Stimulated activated CD4-positive, alpha-beta T cell treated with anti-CD3 and anti-CD28 coated beads, TNF-alpha, amount 100 ng/mL, for 4 hours (primary cell): ENCODE measurements around the gene PTCH1.

Experiments
- DNase-seq, 3 experiments: peaks; one replicate each; pipeline ENCODE4 v3.0.0-alpha.2; 2020; ENCODE audit warnings: low read depth in 3 of 3

The PTCH1 gene

DNA sequence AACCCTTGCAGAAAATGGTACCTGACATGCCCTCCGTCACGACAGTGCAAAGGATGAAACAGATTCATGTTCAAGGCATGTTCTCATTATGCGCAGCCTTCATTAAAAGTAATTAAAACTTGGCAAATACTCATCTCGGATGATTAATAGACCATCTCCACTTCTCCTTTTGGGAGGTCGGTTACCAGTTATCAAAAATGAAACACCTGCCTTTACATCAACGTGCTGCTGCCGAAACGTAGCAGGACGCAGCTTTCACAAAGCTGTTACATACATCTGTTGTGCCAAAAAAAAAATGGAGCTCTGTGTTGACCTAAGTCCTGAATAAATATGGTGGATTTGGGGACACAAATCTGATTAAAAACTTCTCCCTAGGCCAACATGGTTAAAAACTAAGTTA is 75.7 kb downstream of the PTCH1 start:
- no peak for DNase-seq

DNA sequence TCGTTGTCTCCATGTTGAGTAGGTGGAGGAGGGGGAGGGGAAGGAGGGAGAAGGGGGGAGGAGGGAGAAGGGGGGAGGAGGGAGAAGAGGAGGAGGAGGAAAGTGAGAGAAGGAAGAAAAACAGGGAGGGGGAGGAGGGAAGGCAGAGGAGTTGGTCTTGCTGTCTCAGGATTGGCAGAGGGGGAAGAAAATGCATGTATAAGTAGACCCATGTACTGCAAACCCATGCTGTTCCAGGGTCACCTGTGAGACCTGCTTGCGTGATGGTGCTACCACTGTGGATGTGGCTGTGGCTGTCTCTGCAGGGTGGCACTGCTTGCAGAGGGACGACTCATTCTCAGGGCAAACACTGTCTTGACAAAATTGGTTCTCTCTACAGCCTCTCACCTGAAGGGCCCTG is 76.3 kb downstream of the PTCH1 start:
- DNase-seq: no peak

DNA sequence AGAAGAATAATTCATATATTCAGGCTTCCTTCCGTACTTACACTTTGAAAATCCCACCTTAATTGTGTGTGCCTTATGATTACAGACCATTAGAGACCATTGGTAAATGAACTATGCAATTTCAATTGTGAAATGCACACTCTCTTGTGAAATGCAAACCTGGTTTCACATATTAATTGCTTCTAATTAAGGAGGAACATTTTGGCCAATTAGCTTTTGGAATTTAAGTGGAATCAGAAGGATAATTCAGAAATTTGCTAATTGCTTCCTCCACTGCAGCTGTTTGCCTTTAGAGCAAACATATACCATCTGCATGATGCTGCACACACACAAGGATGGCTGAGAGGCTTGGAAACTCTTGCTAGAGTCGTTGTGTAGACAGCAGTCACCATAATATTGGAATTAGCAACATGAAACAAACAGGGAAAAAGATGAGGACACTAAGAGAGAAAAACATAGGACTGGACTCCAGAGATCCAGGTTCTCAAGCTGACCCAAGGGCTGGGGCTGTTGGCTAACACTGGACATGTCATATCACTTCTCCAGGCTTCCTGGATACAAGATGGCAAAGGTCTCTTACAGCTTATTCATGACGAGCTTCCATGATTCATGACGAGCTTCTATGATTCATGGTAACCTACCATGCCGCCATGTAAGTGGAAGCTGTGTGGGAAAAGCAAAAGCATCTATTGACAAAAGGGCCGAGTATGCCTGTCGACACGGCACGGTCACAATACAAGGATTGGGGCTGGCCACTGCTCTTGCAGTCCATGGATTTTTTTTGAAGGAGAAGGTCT is 78.0 kb downstream of the PTCH1 start:
- no peak for DNase-seq

DNA sequence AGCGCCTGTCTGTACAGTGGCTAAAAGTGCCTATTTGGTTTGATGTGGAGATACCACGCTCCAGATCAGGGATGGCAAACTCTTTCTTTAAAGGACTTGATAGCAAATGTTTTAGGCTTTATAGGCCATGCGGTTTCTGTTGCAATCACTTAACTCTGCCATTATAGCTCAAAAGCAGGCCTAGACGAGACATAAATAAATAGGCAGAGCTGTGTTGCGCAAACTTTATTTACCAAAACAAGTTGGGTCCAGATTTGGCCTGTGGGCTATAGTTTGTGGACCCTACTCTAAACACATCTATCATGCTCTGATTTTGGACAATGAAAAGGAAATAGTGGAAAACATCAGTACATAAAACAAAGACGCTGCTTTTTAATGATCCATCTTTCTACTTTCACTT is 79.2 kb downstream of the PTCH1 start:
- no peak for DNase-seq

DNA sequence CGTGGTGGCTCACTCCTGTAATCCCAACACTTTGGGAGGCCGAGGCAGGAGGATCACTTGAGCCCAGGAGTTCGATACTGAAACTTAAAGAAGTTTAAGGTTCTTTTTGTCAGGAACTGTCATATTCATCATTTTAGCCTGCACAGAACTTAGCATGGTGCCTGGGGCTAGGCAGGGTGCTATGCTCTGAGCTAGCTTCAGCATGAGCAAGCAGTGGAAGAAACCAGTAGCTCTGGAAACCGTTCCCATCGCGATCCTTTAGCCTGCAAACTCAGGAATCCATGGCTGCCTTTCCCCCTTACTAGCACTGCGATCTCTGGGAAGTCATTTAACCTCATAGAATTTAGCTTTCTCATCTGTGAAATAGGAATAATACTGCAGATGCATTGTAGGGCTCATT is 80.4 kb downstream of the PTCH1 start:
- no peak for DNase-seq

DNA sequence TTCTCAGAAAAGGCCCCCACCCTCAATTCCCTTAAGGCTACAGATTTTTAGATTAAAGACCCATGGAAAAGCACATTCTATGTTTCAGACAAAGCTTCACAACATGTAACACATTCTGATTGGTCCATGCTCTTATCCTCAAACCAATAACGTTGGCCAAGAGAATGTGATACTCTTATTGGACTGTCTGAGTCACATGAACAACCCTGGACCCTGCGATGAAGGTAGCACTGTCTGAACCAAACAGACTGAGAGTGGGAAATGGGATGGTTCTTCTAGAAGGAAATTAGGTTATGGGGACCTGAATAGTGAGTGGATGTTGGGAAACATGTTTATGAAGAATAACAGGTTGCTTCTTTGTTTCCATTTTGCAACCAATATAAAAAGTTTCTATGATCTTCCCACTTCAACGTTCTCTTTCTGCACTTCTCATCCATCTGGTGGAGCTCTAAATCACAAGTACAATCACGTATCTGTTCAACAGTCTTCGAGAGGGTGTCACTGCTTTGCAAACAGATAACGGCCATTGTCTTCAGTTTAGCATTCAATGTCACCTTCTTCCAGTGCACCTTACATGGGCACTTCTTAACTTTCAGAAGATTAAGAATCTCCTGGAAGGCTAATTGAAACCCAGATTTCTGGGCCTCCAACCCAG is 81.6 kb downstream of the PTCH1 start:
- DNase-seq: no peak

DNA sequence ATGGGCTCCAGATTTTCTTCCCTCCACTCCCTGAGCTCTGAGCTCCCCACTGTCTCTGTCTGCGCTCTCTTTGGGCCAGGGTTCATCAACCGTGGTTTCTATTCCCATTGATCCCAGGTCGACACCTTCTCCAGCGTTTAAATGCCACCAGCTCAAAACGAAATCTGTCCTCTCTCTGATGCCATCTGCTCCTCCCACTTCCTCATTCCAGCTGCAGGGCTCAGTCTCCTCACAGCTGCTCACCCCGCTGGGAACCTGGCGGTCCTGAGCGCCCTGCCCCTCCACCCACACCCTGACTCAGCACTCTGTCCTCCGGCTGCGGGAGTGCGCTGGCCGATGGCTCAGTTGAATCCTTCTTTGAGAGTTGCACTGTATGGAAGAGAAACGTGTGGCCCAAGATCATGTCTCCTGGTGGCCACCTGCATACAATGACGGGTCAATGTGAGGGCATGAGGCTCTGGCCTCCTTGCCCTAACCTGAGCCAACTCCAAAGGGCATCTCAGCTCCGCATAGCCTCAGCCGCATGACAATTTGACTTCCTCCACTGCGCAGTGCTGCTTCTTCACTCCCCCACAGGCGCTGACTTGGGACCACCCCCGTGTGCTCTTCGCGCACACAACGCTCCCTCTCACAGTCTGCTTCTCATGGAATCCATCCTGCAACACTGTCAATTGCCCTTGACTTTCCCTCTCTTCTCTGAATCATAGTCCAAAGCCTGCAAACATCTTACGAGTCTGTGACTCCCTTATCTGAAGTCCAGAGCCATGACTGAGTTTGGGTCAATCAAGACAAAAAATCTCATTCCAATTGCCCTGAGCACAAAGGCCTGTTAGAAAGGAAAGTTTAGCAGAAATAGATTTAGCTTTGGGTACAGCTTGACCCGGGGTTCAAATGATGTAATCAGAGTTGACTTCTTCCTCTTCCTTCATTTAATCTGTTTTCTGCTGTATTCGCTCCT is 82.4 kb downstream of the PTCH1 start:
- DNase-seq: no peak

DNA sequence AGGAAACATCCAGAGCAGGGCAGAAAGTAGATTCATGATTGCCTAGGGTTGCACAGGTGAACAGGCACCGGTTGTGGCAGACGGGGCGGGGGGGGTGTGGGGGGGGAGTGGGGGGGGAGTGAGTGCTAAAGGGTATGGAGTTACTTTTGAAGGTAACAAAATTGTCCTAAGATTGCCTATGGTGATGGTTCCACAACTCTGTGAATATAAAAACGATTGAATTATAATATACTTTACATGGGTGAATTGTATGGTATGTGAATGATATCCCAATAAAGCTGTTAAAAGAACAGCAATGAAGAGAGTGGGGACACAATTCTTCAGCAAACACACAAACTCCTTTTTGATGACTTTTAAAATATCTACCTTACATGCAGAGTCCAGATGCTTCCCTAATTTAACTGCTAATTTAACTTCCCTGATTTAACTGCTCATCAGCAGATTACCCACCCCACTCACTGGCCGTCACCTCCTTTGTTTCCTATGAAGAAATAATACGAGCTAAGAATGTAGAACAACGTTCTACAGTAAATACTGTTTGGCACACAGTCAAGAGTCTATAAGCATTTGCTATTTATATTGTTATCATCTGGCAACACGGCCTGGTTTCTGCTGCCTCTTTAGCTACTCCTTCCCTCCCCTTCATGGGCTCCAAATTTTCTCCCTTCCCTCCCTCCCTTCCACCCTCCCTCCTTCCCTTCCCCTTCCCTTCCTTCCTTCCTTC is 83.5 kb downstream of the PTCH1 start:
- no peak for DNase-seq

DNA sequence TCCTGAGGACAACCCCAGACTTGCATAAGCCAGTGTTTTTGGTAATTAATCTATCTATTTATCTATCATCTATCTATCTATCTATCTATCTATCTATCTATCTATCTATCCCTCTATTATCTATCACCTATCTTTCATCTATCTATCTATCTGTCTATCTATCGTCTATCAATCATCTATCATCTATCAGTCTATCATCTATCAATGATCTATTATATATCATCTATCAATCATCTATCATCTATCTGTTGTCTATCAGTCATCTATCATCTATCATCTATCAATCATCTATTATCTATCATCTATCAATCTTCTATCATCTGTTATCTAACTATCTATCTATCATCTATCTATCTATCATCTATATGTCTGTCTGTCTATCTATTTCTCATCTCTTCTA is 85.5 kb downstream of the PTCH1 start:
- no peak for DNase-seq

DNA sequence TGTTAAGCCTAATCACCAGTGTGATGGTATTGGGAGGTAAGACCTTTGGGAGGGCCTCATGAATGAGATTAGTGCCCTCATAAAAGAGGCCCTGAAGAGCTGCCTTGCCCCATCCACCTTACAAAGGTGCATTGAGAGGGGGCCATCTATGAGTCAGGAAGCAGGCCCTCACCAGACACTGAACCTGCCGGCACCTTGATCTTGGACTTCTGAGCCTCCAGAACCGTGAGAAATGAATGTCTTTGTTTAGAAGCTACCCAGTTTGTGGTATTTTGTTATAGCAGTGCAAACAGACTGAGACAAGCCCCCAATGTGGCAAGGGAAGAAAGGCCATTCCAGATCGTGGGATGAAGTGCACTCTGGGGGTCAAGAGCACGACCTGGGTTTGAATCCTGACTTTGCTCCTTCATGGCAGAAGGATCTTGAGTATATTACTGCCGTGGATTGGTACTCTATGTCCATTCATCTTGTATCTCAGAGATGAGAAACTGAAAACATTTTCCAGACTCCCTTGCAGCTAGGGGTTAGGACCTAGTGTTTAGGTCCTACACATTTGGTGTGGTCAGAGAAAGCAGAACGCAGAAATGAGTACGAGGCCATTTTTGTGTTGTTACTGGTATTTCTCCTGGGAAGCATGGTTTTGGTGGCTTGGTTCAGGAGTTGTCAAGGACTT is 86.7 kb downstream of the PTCH1 start:
- no peak for DNase-seq

DNA sequence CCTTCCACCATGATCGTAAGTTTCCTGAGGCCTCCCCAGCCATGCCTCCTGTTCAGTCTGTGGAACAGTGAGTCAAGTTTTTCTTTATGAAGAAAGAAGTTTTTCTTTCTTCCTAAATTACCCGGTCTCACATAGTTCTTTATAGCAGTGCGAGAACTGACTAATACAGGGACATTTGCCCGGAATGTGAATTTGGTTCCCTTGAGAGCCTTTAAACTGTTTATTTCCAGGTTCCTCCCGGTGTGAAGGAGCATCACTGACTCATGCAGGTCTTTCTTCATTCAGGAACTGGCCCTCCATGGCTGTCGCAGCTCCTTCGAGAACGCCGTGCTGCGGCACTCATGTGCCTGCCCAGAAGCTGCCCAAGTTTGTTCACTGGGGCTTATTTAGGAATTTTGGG is 87.7 kb downstream of the PTCH1 start:
- no peak for DNase-seq

DNA sequence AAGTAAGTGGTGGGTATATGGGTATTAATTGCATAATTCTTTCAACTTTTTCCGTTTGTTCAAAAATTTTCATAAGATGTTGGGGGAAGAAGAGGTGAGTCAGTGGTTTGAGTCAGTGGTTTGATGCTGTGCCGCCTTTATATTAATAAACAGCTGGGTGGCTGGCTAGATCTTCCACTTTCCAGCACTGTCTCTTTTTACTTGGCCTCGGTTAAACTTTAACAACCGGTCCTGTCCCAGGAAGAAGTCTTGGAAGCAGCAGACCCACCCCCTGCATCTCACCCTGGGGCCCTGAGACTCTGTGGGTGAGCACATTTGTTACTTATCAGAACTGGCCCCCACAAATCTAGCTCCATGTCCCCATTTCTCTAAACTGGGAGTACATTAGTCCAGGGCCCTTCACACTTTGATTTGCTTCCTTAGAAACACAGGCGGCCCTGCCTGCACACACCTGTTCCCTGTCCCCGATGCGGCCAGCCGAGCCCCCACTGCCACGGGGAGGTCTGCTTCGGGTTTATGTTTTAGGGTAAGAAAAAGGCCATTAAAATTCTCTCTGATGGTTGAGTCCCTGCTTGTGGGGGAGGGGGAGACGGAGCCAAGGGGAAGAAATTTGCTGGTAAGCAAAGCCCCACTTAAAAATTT is 90.7 kb downstream of the PTCH1 start:
- DNase-seq: no peak

DNA sequence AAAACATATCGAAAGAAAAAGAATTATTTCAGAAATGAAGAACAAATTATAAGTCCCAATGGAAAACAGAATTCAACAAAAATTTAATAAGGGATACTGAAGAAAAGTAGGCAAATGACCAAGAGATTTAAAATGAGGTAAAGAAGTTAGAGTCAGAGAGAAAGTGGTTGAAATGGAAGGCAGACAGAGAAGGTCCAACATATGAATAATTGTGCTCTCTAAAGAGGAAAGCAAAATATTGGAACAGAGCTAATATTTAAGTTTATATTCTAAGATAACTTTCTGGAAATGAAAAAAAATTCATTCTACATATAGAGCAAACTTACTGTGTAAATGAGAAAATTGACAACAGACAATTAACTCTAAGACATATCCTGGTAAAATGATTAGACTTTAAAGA is 94.1 kb downstream of the PTCH1 start:
- DNase-seq: no peak

DNA sequence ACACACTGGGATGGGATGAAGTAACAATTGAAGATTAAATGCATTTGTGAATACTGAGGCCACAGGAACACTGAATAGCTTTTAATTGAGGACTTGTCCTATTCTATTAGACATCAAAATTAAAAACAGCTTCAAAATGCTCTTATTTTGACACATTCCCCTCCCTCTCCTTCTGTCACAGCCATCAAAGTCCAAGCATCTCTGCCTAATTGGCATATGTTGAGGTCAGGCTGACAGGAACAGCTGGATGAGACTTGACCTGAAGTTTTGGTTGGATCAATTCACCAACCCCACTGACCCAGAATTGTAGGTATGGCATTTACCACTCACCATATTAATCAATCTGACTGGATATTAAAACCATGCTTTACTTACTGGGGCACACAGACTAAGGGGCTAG is 96.3 kb downstream of the PTCH1 start:
- DNase-seq: no peak

DNA sequence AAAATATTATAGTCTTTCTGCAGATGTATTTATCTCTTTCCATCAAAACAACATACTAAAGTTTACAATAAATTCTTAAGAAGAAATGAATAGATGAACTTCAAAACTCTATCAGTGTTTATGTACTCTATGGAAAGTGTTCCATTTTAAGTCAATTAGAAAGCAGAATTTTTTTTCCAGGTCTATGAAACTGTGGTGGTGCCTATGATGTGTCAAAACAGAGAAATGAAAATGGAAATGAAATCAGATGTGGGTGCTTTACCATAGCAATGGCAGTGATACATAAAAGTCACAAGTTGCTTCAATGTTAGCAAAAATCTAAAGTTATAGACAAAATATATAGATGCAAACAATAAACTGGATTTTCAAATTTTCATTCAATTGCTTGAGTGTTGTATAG is 97.3 kb downstream of the PTCH1 start:
- no peak for DNase-seq

DNA sequence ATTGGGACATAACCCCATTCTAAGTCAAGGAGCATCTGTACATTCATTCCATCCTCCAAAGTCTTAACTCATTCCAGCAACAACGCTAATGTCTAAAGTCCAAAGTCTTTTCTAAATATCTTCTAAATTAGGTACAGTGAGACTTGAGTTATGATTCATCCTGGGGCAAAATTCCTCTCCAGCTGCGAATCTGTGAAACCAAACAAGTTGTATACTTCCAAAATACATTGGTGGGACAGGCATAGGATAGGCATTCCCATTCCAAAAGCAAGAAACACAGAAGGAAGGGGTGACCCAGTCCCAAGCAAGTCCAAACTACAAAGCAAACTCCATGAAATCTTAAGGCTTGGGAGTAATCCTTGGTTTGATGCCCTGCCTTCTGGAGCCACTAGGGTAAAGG is 101.6 kb downstream of the PTCH1 start:
- no peak for DNase-seq

DNA sequence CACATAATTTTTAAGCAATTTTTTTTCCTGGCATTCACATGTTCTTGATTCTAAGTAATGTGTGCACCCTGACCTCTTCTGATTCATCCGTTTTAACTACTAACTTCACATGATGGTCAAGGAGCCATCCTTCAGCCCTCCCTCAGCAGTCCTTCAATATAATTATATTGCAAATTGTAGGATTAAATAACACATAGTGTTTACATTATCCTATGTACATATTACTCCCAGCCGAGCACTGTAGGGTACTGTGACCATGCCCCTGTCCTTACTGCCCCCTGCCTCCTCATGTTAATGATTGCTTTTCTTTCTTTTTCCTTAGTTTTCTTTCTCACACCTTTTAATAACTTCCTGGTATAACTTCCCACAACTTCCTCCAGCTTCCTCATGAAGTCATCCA is 103.0 kb downstream of the PTCH1 start:
- DNase-seq: no peak

DNA sequence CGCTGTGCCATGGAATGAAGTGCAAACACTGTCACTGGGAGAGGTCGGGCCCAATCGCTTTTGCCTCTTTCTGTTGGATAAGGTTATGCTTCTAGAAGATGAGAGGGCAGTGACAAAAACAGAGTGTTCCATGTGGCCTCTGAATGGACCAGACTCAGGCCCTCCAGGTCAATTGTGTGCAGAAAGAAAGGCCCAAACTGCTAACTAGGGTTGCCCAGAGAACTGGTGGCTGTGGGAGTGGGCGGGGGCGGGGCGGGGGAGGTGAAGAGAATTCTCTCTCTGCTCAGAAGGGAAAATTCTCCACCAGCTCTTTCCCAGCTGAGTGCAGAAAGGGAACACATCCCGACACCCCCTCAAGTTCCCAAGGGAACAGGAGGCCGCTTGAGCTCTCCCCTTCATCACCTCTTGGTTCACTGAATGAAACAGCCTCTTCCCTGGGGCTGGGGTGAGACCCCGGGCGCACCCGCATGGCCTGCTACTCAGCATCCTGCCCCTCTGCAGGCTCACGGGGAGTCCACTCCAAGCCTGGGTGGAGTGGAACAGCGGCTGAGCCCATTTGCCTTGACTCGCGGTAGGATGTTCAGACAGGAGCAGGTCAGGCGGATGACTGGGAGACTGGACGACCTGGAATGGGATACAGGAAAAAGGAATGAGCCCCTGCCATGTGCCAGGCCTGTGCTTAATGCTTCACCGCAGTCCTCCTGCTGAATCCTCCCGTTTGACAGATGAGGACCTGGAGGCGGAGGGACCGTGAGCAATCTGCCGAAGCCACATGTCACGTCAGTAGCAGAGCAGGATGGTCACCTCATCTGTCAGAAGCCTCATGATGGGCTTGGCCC is 105.5 kb downstream of the PTCH1 start:
- no peak for DNase-seq

DNA sequence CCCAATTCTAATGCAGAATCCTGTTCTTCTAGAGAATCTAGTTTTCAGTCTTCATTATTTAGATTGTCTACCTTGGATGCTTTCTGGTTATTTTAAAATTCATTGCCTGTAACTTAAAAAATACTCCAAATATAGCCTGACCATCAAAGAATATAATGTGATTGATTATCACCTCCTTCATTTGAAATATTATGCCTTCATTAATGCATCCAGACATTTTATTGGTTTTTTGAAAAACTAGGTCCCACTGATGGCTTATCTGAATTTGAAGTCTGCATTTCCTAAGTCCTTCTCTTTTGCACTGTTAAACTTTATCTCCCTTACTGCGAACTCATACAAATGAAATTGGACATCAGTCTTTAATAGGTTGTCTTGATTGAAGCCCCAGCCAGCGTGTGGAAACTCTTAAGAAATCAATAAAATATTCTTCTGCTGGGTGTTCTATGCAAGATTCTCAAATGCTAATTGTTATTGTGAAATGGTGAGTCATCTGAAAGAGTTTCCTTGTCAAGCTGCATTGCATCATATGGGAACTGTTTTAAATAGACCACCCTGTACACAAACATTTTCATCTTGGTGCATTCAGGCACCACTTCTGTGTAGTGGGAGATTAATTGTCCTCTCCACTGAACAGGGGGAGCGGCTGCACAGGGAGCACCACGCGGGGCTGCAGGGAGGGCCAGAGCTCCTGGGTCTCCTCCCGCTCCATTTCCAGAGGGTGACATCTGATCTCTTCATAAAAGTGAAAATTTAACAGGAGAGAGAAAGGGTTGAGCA is 106.9 kb downstream of the PTCH1 start:
- no peak for DNase-seq
